Activated CD8-positive, alpha-beta memory T cell treated with anti-CD3 and anti-CD28 coated beads, Interleukin-2, amount 50 U/mL, for 4 hours (primary cell): ENCODE results near the gene MROH2A.
"Not testable (repeated sequence)": the region's sequence is repeated elsewhere in the genome, so short reads cannot be mapped to it uniquely, and the experiment has no call there.

Experiments used
- DNase-seq: peaks from one replicate; pipeline ENCODE4 v3.0.0-alpha.2; 2020

MROH2A gene

GRCh38 chr2:233857511-233858141, 79.5 kb downstream of the MROH2A start:
- peak; percentile 58 for DNase-seq

GRCh38 chr2:233858331-233858730, 80.2 kb downstream of the MROH2A start:
- no peak for DNase-seq

GRCh38 chr2:233862261-233862768, 84.2 kb downstream of the MROH2A start:
- DNase-seq: no peak

GRCh38 chr2:233865838-233866237, 87.7 kb downstream of the MROH2A start:
- no peak for DNase-seq

- DNase-seq: no peak
These were observed 88.3 kb downstream of the MROH2A start for GRCh38 chr2:233866479-233866878.

DNA sequence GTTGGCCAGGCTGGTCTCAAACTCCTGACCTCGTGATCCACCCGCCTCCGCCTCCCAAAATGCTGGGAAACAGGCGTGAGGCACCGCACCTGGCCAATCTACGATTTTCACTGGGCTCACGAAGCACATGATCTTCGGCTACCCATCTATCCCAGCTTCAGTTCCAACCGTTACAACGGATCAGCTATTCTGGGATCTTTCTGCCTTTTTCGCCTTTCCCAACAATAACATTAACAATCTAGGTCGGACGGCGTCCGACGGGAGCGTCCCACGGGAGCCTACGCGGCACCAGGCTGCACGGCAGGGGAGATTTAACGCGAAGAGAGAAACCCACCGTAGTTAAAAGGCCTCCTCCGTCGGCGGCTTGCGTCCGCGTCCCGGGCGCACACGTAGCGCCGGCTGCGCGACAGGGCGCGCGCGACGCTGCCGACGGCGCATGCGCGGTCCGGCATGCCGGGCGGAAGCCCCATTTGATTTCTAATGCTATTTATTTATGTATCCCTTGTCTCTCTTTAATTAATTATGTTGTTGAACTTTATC, 89.9 kb downstream of the MROH2A start, which contains the start of gene MSL3B:
TSS of gene MSL3B (minus strand) at position 394 of the 540 bp plus-strand sequence.
- DNase-seq: peak; percentile 61

- no peak for DNase-seq
These were observed 93.3 kb downstream of the MROH2A start for GRCh38 chr2:233871432-233871831.

DNA sequence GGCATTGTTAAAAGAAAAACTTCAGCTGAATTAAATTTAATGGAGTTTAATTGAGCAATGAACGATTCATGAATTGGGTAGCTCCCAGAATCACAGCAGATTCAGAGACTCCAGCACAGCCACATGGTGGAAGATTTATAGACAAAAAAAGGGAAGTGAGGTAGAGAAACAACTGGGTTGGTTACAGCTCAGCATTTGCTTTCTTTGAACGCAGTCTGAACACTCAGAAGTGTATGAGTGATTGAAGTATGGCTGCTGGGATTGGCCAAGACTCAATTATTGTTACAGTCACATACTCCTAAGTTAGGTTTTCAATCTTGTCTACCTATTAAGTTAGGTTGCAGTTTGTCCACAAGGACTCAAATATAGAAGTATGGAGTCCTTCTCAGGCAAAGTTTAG, 94.0 kb downstream of the MROH2A start:
- not testable (repeated sequence) for DNase-seq

DNA sequence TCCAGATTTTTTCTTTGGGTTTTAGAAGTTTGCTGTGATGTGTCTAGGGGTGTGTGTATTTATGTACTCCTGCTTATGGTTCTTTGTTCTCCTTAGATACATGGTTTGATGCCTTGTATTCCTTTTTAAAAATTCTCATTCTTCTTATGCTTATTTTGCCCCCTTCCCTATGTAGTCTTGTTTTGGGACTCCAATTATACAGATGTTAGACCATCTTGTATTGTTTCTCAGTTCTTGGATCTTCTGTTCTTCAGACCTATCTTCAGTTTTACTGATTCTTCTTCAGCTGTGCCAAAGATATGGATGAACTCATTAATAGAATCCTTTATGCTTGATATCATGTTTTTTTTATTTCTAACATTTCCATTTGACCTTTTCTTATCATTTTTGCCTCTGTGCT, 104.2 kb downstream of the MROH2A start:
- DNase-seq: no peak
